Measurements from ENCODE around the gene MRLN. TPM values are rescaled to one million over a fixed set of nuclear protein-coding genes. Genes with fewer than 3 reads are reported as not detected.

Gene MRLN
- total RNA-seq, 1 donor from 2014 or later = not detected

GRCh38 chr10:59695637-59696036 lies 57.6 kb downstream of the MRLN start:
- H3K9me3 Mint-ChIP-seq (ENCODE audit: unreplicated experiment) = no peaks in the 10 kb centered on the region
- H3K4me1 Mint-ChIP-seq (ENCODE audit: unreplicated experiment) = peaks cover 10% of the 10 kb centered on the region
- H3K27me3 Mint-ChIP-seq (ENCODE audit: unreplicated experiment) = no peaks in the 10 kb centered on the region
- TF ChIP-seq CTCF (IDR thresholded peaks at IDR 0.05; ENCODE audit: unreplicated experiment) = no peak
- H3K27ac Mint-ChIP-seq (ENCODE audit: unreplicated experiment) = no peak overlapping the region
- no peak overlapping the region for H3K4me3 Mint-ChIP-seq (ENCODE audit: unreplicated experiment)
- no peaks in the 10 kb centered on the region for H3K36me3 Mint-ChIP-seq (ENCODE audit: low read depth, unreplicated experiment)
- no peak for DNase-seq (ENCODE audit: low spot score)

- no peak for DNase-seq (ENCODE audit: low spot score)
- H3K36me3 Mint-ChIP-seq (ENCODE audit: low read depth, unreplicated experiment) = no peaks in the 10 kb centered on the region
- H3K27me3 Mint-ChIP-seq (ENCODE audit: unreplicated experiment) = no peaks in the 10 kb centered on the region
- H3K27ac Mint-ChIP-seq (ENCODE audit: unreplicated experiment) = no peak overlapping the region
- H3K4me3 Mint-ChIP-seq (ENCODE audit: unreplicated experiment) = no peak overlapping the region
- no peak for TF ChIP-seq CTCF (IDR thresholded peaks at IDR 0.05; ENCODE audit: unreplicated experiment)
- H3K9me3 Mint-ChIP-seq (ENCODE audit: unreplicated experiment) = no peaks in the 10 kb centered on the region
- peaks cover 5% of the 10 kb centered on the region for H3K4me1 Mint-ChIP-seq (ENCODE audit: unreplicated experiment)
Measured at GRCh38 chr10:59694936-59695335, 58.3 kb downstream of the MRLN start.

- no peak for DNase-seq (ENCODE audit: low spot score)
- no peak overlapping the region for H3K4me3 Mint-ChIP-seq (ENCODE audit: unreplicated experiment)
- no peaks in the 10 kb centered on the region for H3K9me3 Mint-ChIP-seq (ENCODE audit: unreplicated experiment)
- H3K27me3 Mint-ChIP-seq (ENCODE audit: unreplicated experiment) = no peaks in the 10 kb centered on the region
- no peaks in the 10 kb centered on the region for H3K4me1 Mint-ChIP-seq (ENCODE audit: unreplicated experiment)
- H3K36me3 Mint-ChIP-seq (ENCODE audit: low read depth, unreplicated experiment) = no peaks in the 10 kb centered on the region
- no peak for TF ChIP-seq CTCF (IDR thresholded peaks at IDR 0.05; ENCODE audit: unreplicated experiment)
- no peak overlapping the region for H3K27ac Mint-ChIP-seq (ENCODE audit: unreplicated experiment)
Measured at GRCh38 chr10:59692113-59692512, 61.1 kb downstream of the MRLN start.

GRCh38 chr10:59688921-59689351 lies 64.3 kb downstream of the MRLN start:
- DNase-seq (ENCODE audit: low spot score) = no peak
- Mint-ChIP-seq H3K4me3 (ENCODE audit: unreplicated experiment) (no peak overlapping the region), H3K27me3 (ENCODE audit: unreplicated experiment) (no peaks in the 10 kb centered on the region), H3K36me3 (ENCODE audit: low read depth, unreplicated experiment) (no peaks in the 10 kb centered on the region), H3K4me1 (ENCODE audit: unreplicated experiment) (no peaks in the 10 kb centered on the region), H3K9me3 (ENCODE audit: unreplicated experiment) (no peaks in the 10 kb centered on the region), H3K27ac (ENCODE audit: unreplicated experiment) (no peak overlapping the region)
- TF ChIP-seq CTCF (IDR thresholded peaks at IDR 0.05; ENCODE audit: unreplicated experiment) = no peak

GRCh38 chr10:59687657-59688056 lies 65.6 kb downstream of the MRLN start:
- no peaks in the 10 kb centered on the region for H3K27me3 Mint-ChIP-seq (ENCODE audit: unreplicated experiment)
- DNase-seq (ENCODE audit: low spot score) = no peak
- H3K4me1 Mint-ChIP-seq (ENCODE audit: unreplicated experiment) = peaks cover 3% of the 10 kb centered on the region
- no peak overlapping the region for H3K4me3 Mint-ChIP-seq (ENCODE audit: unreplicated experiment)
- H3K9me3 Mint-ChIP-seq (ENCODE audit: unreplicated experiment) = no peaks in the 10 kb centered on the region
- no peak overlapping the region for H3K27ac Mint-ChIP-seq (ENCODE audit: unreplicated experiment)
- TF ChIP-seq CTCF (IDR thresholded peaks at IDR 0.05; ENCODE audit: unreplicated experiment) = no peak
- no peaks in the 10 kb centered on the region for H3K36me3 Mint-ChIP-seq (ENCODE audit: low read depth, unreplicated experiment)

Other genes starting within 250 kb of the MRLN start
- 3.8 TPM for gene SLC16A9, start 43.6 kb downstream of the MRLN start, total RNA-seq (ENCODE audit: unreplicated experiment)
- 27.7 TPM for gene CCDC6, start 153.1 kb upstream of the MRLN start, total RNA-seq (ENCODE audit: unreplicated experiment)